ENCODE results near the gene SLC4A1. TPM values are rescaled to one million over a fixed set of nuclear protein-coding genes. Genes with fewer than 3 reads are reported as not detected.
A peak's percentile ranks its signal among the peaks of the same experiment; 100 is the strongest.

SLC4A1 gene
- total and polyA plus RNA-seq, 5 donors from 2014 or later: not detected

- Histone ChIP-seq H3K9me3 (ENCODE audit: control insufficient read depth in 2 of 2, low read length in 2 of 2) (no peaks in the 10 kb centered on the region), H3K27ac (ENCODE audit: insufficient read depth, low read length, poor library complexity, severe bottlenecking) (no peak overlapping the region), H3K4me3 (ENCODE audit: low read depth, low read length) (no peak overlapping the region), H3K27me3 (ENCODE audit: control insufficient read depth, insufficient read depth, low read length) (peaks cover 10% of the 10 kb centered on the region), H3K4me1 (ENCODE audit: control insufficient read depth, insufficient read depth, low read length, poor library complexity, severe bottlenecking) (peaks cover 29% of the 10 kb centered on the region), H3K36me3 (ENCODE audit: control insufficient read depth, insufficient read depth, low read length) (no peaks in the 10 kb centered on the region)
- ATAC-seq (ENCODE audit: low read depth in 2 of 2) (no peak), DNase-seq (no peak)
- H3K27ac Mint-ChIP-seq: no peak overlapping the region
- peak overlapping the region in 1 of 4 donors; percentile 48 for H3K4me3 Mint-ChIP-seq
- peaks cover 35% of the 10 kb centered on the region for H3K27me3 Mint-ChIP-seq
- no peaks in the 10 kb centered on the region for H3K36me3 Mint-ChIP-seq
- peaks cover 0 to 6% (median 0%) of the 10 kb centered on the region in 7 donors for H3K9me3 Mint-ChIP-seq
- H3K4me1 Mint-ChIP-seq: peaks cover 0 to 34% (median 16%) of the 10 kb centered on the region in 4 donors
These were observed 44.6 kb upstream of the SLC4A1 start for GRCh38 chr17:44312396-44313104.

- Mint-ChIP-seq H3K9me3 (peaks cover 0 to 5% (median 0%) of the 10 kb centered on the region in 7 donors), H3K27me3 (peaks cover 38% of the 10 kb centered on the region), H3K4me3 (no peak overlapping the region), H3K27ac (no peak overlapping the region), H3K4me1 (peaks cover 0 to 39% (median 16%) of the 10 kb centered on the region in 4 donors), H3K36me3 (no peaks in the 10 kb centered on the region)
- ATAC-seq (ENCODE audit: low read depth in 2 of 2) (no peak), DNase-seq (no peak)
- H3K4me1 ChIP-seq (ENCODE audit: control insufficient read depth, insufficient read depth, low read length, poor library complexity, severe bottlenecking): peaks cover 29% of the 10 kb centered on the region
- H3K36me3 ChIP-seq (ENCODE audit: control insufficient read depth, insufficient read depth, low read length): no peaks in the 10 kb centered on the region
- H3K4me3 ChIP-seq (ENCODE audit: low read depth, low read length): no peak overlapping the region
- H3K9me3 ChIP-seq (ENCODE audit: control insufficient read depth in 2 of 2, low read length in 2 of 2): no peaks in the 10 kb centered on the region
- no peak overlapping the region for H3K27ac ChIP-seq (ENCODE audit: insufficient read depth, low read length, poor library complexity, severe bottlenecking)
- H3K27me3 ChIP-seq (ENCODE audit: control insufficient read depth, insufficient read depth, low read length): peaks cover 18% of the 10 kb centered on the region
These were observed 43.7 kb upstream of the SLC4A1 start for GRCh38 chr17:44311562-44312181.

- Mint-ChIP-seq H3K4me1 (peaks cover 0 to 33% (median 11%) of the 10 kb centered on the region in 4 donors), H3K27ac (no peak overlapping the region), H3K36me3 (no peaks in the 10 kb centered on the region), H3K27me3 (peaks cover 33% of the 10 kb centered on the region), H3K4me3 (peak overlapping the region in 1 of 4 donors; percentile 22), H3K9me3 (peaks cover 0 to 4% (median 0%) of the 10 kb centered on the region in 7 donors)
- no peak overlapping the region for H3K4me3 ChIP-seq (ENCODE audit: low read depth, low read length)
- H3K27ac ChIP-seq (ENCODE audit: insufficient read depth, low read length, poor library complexity, severe bottlenecking): no peak overlapping the region
- DNase-seq: no peak
- no peaks in the 10 kb centered on the region for H3K9me3 ChIP-seq (ENCODE audit: control insufficient read depth in 2 of 2, low read length in 2 of 2)
- H3K36me3 ChIP-seq (ENCODE audit: control insufficient read depth, insufficient read depth, low read length): no peaks in the 10 kb centered on the region
- ATAC-seq (ENCODE audit: low read depth in 2 of 2): no peak
- peaks cover 16% of the 10 kb centered on the region for H3K27me3 ChIP-seq (ENCODE audit: control insufficient read depth, insufficient read depth, low read length)
- peaks cover 26% of the 10 kb centered on the region for H3K4me1 ChIP-seq (ENCODE audit: control insufficient read depth, insufficient read depth, low read length, poor library complexity, severe bottlenecking)
These were observed 42.9 kb upstream of the SLC4A1 start for GRCh38 chr17:44310609-44311376.

- H3K4me3 Mint-ChIP-seq: peak overlapping the region in 3 of 4 donors; percentile 21 to 72 (median 61)
- H3K9me3 ChIP-seq (ENCODE audit: control insufficient read depth in 2 of 2, low read length in 2 of 2): no peaks in the 10 kb centered on the region
- no peak for ATAC-seq (ENCODE audit: low read depth in 2 of 2)
- H3K27ac ChIP-seq (ENCODE audit: insufficient read depth, low read length, poor library complexity, severe bottlenecking): no peak overlapping the region
- H3K4me3 ChIP-seq (ENCODE audit: low read depth, low read length): no peak overlapping the region
- H3K36me3 Mint-ChIP-seq: no peaks in the 10 kb centered on the region
- H3K4me1 Mint-ChIP-seq: peaks cover 0 to 28% (median 8%) of the 10 kb centered on the region in 4 donors
- no peaks in the 10 kb centered on the region for H3K36me3 ChIP-seq (ENCODE audit: control insufficient read depth, insufficient read depth, low read length)
- H3K27me3 Mint-ChIP-seq: peaks cover 29% of the 10 kb centered on the region
- no peak for DNase-seq
- peaks cover 15% of the 10 kb centered on the region for H3K27me3 ChIP-seq (ENCODE audit: control insufficient read depth, insufficient read depth, low read length)
- H3K27ac Mint-ChIP-seq: peak overlapping the region in 1 of 3 donors; percentile 75
- H3K9me3 Mint-ChIP-seq: peaks cover 0 to 4% (median 0%) of the 10 kb centered on the region in 7 donors
- peaks cover 21% of the 10 kb centered on the region for H3K4me1 ChIP-seq (ENCODE audit: control insufficient read depth, insufficient read depth, low read length, poor library complexity, severe bottlenecking)
These were observed 42.3 kb upstream of the SLC4A1 start for GRCh38 chr17:44310188-44310587.

- no peaks in the 10 kb centered on the region for H3K36me3 ChIP-seq (ENCODE audit: control insufficient read depth, insufficient read depth, low read length)
- Mint-ChIP-seq H3K9me3 (peaks cover 0 to 4% (median 0%) of the 10 kb centered on the region in 7 donors), H3K27ac (peak overlapping the region in 1 of 3 donors; percentile 75), H3K27me3 (peaks cover 36% of the 10 kb centered on the region), H3K4me3 (peak overlapping the region; percentile 18 to 72 (median 66)), H3K4me1 (peaks cover 0 to 28% (median 8%) of the 10 kb centered on the region in 4 donors), H3K36me3 (no peaks in the 10 kb centered on the region)
- no peaks in the 10 kb centered on the region for H3K9me3 ChIP-seq (ENCODE audit: control insufficient read depth in 2 of 2, low read length in 2 of 2)
- ATAC-seq (ENCODE audit: low read depth in 2 of 2) (no peak), DNase-seq (no peak)
- peaks cover 17% of the 10 kb centered on the region for H3K4me1 ChIP-seq (ENCODE audit: control insufficient read depth, insufficient read depth, low read length, poor library complexity, severe bottlenecking)
- H3K27me3 ChIP-seq (ENCODE audit: control insufficient read depth, insufficient read depth, low read length): peaks cover 15% of the 10 kb centered on the region
- H3K27ac ChIP-seq (ENCODE audit: insufficient read depth, low read length, poor library complexity, severe bottlenecking): no peak overlapping the region
- H3K4me3 ChIP-seq (ENCODE audit: low read depth, low read length): no peak overlapping the region
These were observed 41.5 kb upstream of the SLC4A1 start for GRCh38 chr17:44309472-44309871.

GRCh38 chr17:44308865-44309264 is 40.9 kb upstream of the SLC4A1 start:
- H3K27ac Mint-ChIP-seq: no peak overlapping the region
- H3K27me3 Mint-ChIP-seq: peaks cover 38% of the 10 kb centered on the region
- H3K36me3 Mint-ChIP-seq: no peaks in the 10 kb centered on the region
- no peak overlapping the region for H3K4me3 ChIP-seq (ENCODE audit: low read depth, low read length)
- H3K27me3 ChIP-seq (ENCODE audit: control insufficient read depth, insufficient read depth, low read length): peaks cover 10% of the 10 kb centered on the region
- H3K4me1 Mint-ChIP-seq: peaks cover 0 to 23% (median 8%) of the 10 kb centered on the region in 4 donors
- peak overlapping the region in 2 of 4 donors; percentile 41 to 72 for H3K4me3 Mint-ChIP-seq
- DNase-seq: no peak
- H3K36me3 ChIP-seq (ENCODE audit: control insufficient read depth, insufficient read depth, low read length): no peaks in the 10 kb centered on the region
- no peaks in the 10 kb centered on the region for H3K9me3 ChIP-seq (ENCODE audit: control insufficient read depth in 2 of 2, low read length in 2 of 2)
- no peak overlapping the region for H3K27ac ChIP-seq (ENCODE audit: insufficient read depth, low read length, poor library complexity, severe bottlenecking)
- H3K9me3 Mint-ChIP-seq: peaks cover 0 to 4% (median 0%) of the 10 kb centered on the region in 7 donors
- ATAC-seq (ENCODE audit: low read depth in 2 of 2): no peak
- peaks cover 17% of the 10 kb centered on the region for H3K4me1 ChIP-seq (ENCODE audit: control insufficient read depth, insufficient read depth, low read length, poor library complexity, severe bottlenecking)

GRCh38 chr17:44308320-44308818 is 40.4 kb upstream of the SLC4A1 start, which contains the start of gene RUNDC3A:
Gene RUNDC3A, plus strand, starts transcription at chr17:44308601. Its CDS starts 232 bp downstream, at chr17:44308833.
- Histone ChIP-seq H3K9me3 (ENCODE audit: control insufficient read depth in 2 of 2, low read length in 2 of 2) (no peaks in the 10 kb centered on the region), H3K4me3 (ENCODE audit: low read depth, low read length) (no peak within 1 kb of the TSS), H3K27ac (ENCODE audit: insufficient read depth, low read length, poor library complexity, severe bottlenecking) (no peak within 1 kb of the TSS), H3K36me3 (ENCODE audit: control insufficient read depth, insufficient read depth, low read length) (no peaks in the 10 kb centered on the region), H3K27me3 (ENCODE audit: control insufficient read depth, insufficient read depth, low read length) (peaks cover 10% of the 10 kb centered on the region), H3K4me1 (ENCODE audit: control insufficient read depth, insufficient read depth, low read length, poor library complexity, severe bottlenecking) (peaks cover 17% of the 10 kb centered on the region)
- DNase-seq (peak; percentile 67 to 78 (median 73)), ATAC-seq (ENCODE audit: low read depth in 2 of 2) (peak; percentile 78 to 81)
- peak within 1 kb of the TSS; percentile 0 to 72 (median 52) for H3K4me3 Mint-ChIP-seq
- peaks cover 0 to 23% (median 8%) of the 10 kb centered on the region in 4 donors for H3K4me1 Mint-ChIP-seq
- no peaks in the 10 kb centered on the region for H3K36me3 Mint-ChIP-seq
- H3K9me3 Mint-ChIP-seq: peaks cover 0 to 4% (median 0%) of the 10 kb centered on the region in 7 donors
- no peak within 1 kb of the TSS for H3K27ac Mint-ChIP-seq
- peaks cover 42% of the 10 kb centered on the region for H3K27me3 Mint-ChIP-seq

All from CD4-positive, CD25-positive, alpha-beta regulatory T cell (primary cell).